ENCODE results near the gene LCE3C.
A peak's percentile ranks its signal among the peaks of the same experiment; 100 is the strongest.
"Not testable (repeated sequence)": the region's sequence is repeated elsewhere in the genome, so short reads cannot be mapped to it uniquely, and the experiment has no call there.

LCE3C gene

DNA sequence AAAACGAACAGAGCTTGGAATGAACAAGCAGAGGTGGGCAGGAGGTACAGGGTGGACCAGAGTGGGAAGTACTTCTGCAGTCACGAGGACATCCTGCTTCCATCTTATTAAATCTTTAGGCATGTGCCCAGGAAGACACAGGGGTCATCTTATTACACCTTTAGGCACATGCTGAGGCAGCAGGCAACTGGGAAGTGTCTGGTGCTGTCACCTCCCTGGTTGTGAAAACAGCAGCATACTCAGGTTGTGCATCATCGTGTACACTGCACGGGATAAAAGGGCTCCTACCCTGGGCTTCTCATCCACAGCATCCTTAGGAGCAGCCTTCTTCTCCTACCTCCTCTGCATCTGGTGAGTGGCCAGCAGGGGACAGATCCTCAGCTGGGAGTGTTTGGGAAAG is at the start of gene LCE3C:
Gene LCE3C, plus strand, starts transcription at position 301 of the 400 bp plus-strand sequence. CDS start 498 bp downstream, outside the sequence.
- DNase-seq, result no peak

- no peak for DNase-seq
These were observed 34.9 kb upstream of the LCE3C start for GRCh38 chr1:152565115-152565514.

DNA sequence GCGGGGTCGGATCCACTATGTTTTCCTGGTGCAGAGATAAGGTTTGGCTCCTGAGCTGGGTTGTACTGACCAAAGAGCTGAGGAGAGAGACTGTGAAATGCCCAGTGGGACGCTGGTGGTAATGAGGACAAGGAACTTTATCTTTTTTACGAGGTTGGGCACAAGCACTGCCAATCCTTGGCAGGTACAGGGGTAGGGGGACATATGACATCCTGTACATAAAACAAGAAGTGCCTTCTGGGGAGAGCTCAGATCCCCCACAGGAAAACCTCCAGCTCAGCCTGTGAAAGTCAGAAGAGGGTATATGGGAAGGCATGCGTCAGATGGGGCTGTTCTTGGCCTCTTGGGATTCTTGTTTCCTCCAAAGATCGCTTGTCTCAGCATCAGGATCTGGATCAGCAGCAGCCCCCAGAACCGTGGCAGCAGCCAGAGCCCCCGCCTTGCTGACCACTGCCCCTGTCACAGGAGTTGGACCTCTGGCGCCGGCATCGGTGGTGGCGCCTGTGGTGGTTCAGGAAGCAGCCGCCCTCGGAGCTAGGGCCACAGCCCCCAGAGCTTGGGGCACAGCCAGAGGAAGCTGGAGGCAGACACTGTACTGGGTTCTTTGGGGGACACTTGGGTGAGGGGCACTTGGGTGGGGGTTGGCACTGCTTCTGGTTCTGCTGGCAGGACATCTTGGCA is 34.4 kb upstream of the LCE3C start:
- DNase-seq, result no peak

DNA sequence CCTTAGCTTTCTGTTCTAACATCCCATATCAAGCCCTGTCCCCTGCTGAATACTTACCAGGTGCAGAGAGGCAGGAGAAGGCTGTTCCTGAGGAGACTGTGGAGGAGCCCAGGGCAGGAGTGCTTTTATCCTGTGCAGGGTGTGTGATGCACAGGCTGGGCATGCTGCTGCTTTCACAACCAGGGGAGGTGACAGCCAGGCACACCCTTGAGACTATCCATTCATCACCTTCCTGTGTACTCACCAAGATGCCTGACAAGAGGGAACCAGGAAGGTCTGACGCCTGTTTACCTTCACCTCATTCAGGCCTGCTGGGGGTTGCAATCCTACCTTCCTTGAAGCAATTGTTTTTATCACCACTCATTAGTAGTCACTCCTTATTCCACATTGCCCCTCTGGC is 33.4 kb upstream of the LCE3C start, which contains the start of gene LCE3E:
Gene LCE3E, minus strand, starts transcription at position 100 of the 400 bp plus-strand sequence. CDS start 572 bp downstream, outside the sequence.
- no peak for DNase-seq

DNA sequence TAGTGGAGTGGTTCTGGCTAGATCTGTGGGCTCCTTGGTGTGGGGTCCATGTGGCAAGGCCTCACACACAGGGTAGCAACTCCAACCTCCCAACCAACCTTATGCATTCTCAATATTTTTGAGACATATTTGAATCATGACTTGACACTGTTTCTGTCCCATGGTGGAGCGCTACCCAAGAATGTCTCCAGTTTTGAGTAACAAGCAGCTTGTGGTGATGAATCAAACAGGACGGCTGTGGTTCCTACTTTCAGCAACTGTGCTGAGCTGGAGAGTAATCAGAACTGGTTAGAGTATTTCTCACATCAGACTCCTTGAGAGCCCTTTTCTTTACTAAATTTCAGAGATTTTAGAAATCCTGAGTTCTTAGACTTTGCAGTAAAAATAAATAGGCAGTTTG is 22.9 kb upstream of the LCE3C start:
- no peak for DNase-seq

DNA sequence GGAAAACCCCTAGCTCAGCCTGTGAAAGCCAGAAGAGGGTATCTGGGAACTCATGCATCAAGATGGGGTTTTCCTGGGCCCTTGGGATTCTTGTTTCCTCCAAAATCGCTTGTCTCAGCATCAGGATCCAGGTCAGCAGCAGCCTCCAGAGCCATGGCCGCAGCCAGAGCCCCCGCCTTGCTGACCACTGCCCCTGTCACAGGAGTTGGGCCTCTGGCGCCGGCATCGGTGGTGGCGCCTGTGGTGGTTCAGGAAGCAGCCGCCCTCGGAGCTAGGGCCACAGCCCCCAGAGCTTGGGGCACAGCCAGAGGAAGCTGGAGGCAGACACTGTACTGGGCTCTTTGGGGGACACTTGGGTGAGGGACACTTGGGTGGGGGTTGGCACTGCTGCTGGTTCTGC is 20.5 kb upstream of the LCE3C start:
- DNase-seq, result not testable (repeated sequence)

- DNase-seq, result no peak
These were observed 19.6 kb upstream of the LCE3C start, which contains the start of gene LCE3D for GRCh38 chr1:152580433-152580832. LCE3D (minus strand) TSS chr1:152580516; CDS start chr1:152579936, 580 bp downstream.

- DNase-seq, result no peak
These were observed 17.4 kb upstream of the LCE3C start for GRCh38 chr1:152582647-152583046.

- DNase-seq, result peak; percentile 1
These were observed 14.4 kb upstream of the LCE3C start for GRCh38 chr1:152585586-152585985.

- no peak for DNase-seq
These were observed 3.0 kb upstream of the LCE3C start for GRCh38 chr1:152596986-152597385.

- no peak for DNase-seq
These were observed 13.5 kb downstream of the LCE3C start, which contains the start of gene LCE3B for GRCh38 chr1:152613511-152613910. LCE3B (plus strand) TSS chr1:152613811; CDS start chr1:152613811, 0 bp downstream.

DNA sequence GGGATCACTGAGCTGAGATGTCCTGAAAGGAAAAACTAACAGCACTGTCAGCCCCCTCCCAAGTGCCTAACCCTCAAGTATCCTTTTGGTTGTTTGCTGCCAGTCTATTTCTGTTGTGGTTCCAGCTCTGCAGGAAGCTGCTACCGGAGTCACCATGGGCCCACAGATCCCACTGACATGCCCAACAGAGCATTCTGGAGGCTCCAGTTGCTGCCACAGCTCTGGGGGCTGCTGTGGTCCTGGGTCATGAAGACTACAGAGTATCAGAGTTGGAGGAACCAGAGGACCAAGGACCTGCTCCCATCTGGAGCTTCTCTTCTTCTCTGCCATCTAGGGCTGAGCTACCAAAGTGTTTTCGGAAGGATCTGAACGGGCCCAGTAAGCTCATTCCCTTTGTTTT is 22.0 kb downstream of the LCE3C start:
- DNase-seq, result no peak

DNA sequence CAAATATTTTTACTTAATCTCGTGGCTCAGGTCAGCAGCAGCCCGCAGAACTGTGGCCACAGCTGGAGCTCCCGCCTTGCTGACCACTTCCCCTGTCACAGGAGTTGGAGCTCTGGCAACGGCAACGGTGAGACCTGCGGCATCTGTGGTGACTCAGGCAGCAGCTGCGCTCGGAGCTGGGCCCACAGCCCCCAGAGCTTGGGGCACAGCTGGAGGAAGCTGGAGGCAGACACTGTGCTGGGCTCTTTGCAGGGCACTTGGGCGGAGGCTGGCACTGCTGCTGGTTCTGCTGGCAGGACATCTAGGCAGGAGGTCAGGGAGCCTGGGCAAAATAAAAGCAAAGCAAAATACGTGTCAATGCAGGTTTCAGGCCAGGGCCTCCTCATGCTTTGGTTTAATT is 22.8 kb downstream of the LCE3C start, which contains the start of gene LCE3A:
Gene LCE3A, minus strand, starts transcription at position 301 of the 400 bp plus-strand sequence. Its CDS starts 0 bp downstream, at position 301.
- peak; percentile 33 for DNase-seq

DNA sequence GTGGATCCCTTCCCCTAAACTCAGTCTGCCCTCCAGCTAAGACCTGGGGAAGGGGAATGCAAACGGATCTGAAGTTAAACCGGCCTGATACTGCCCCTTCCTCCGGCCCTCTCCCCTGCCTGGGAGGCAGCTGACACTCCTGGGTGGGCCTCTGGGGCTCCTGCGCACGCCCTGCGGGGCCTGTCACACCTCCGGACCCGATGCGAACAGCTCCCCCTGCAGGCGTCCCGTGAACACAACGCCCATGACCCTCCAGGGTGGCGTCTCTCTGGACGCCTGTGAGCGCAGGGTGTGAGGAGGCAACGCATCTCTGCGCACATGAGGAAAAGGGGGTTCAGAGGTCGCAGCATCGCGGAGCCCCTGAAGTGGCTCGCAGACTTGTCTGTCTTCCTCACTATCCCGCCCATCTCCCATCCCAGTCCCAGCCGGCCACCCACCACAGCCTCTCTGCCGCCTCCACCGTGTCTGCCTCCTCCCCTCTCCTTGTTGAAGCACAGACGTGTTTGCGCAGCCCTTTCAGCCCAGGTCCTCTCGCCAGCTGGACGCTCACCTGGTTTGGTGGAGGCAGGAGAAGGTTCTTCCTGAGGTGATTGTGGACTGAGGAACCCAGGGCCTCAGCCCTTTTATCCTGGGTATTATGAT is 23.3 kb downstream of the LCE3C start:
- peak; percentile 35 for DNase-seq

- DNase-seq, result no peak
These were observed 26.7 kb downstream of the LCE3C start for GRCh38 chr1:152626744-152627143.

DNA sequence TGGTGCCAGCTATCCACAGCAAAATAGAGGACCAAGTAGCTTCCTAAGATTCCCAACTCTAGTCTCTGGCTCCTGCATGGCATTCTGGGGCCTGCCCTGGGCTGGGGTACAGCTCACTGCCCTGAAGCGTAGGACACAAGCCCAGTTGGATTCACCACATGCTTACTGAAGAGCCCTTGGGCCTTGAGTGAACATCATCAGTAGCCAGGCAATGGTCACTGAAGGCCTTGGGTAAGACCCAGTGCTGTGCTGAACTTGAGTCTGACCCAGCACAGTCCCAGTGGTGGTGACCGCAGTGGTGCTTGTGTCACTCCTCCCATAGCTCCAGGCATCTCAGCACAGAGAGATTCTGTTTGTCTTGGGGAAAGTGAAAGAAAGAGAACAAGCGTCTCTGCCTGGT is 30.6 kb downstream of the LCE3C start:
- no peak for DNase-seq

DNA sequence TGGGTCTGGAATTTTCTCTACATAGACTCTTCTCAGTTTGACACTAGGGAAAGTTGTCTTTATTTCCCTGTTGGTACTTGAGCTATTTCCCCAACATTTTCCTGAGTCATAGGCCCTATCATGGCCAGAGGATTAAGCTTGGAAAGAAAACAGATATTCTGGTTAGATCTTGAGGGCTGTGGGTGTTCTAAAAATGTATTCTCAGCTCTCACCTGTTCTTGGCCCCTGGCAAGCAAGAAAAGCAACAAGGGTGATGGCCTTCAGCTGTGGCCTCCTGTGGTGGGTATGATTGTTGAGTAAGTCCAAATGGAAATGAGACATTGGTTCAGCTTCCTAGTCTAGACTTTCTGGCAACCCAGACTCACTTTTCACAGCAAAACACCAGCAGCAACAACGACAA is 40.3 kb downstream of the LCE3C start:
- DNase-seq, result no peak

GRCh38 chr1:152643945-152644344 is 43.9 kb downstream of the LCE3C start:
- DNase-seq, result no peak

- no peak for DNase-seq
These were observed 45.1 kb downstream of the LCE3C start for GRCh38 chr1:152645146-152645545.

GRCh38 chr1:152646656-152647055 is 46.6 kb downstream of the LCE3C start:
- no peak for DNase-seq
